GM18873 (cell line): Measurements from ENCODE around the gene KIAA2012.

ENCODE experiments used
- ATAC-seq: cut with Tn5 transposase; IDR thresholded peaks from one replicate; pipeline ENCODE4 v1.9.1; 2021; ENCODE audit warnings: mild to moderate bottlenecking, moderate library complexity, moderate number of reproducible peaks; ENCODE audit not compliant: unreplicated experiment, low FRiP score

Gene KIAA2012

GRCh38 chr2:202074324-202074723 lies 1.3 kb downstream of the KIAA2012 start:
- ATAC-seq: no peak

GRCh38 chr2:202079310-202079709 lies 6.3 kb downstream of the KIAA2012 start:
- no peak for ATAC-seq

- no peak for ATAC-seq
Observed at GRCh38 chr2:202084265-202084664, 11.2 kb downstream of the KIAA2012 start.

- ATAC-seq: no peak
Observed at GRCh38 chr2:202088777-202089176, 15.7 kb downstream of the KIAA2012 start.

- no peak for ATAC-seq
Observed at GRCh38 chr2:202090530-202090929, 17.5 kb downstream of the KIAA2012 start.

GRCh38 chr2:202091476-202091875 lies 18.4 kb downstream of the KIAA2012 start:
- no peak for ATAC-seq

GRCh38 chr2:202094426-202094986 lies 21.5 kb downstream of the KIAA2012 start:
- ATAC-seq: no peak

- no peak for ATAC-seq
Observed at GRCh38 chr2:202095235-202095634, 22.2 kb downstream of the KIAA2012 start.

GRCh38 chr2:202096736-202097135 lies 23.7 kb downstream of the KIAA2012 start:
- ATAC-seq: no peak

- ATAC-seq: no peak
Observed at GRCh38 chr2:202098291-202098690, 25.2 kb downstream of the KIAA2012 start.

- no peak for ATAC-seq
Observed at GRCh38 chr2:202099515-202099914, 26.5 kb downstream of the KIAA2012 start.

- no peak for ATAC-seq
Observed at GRCh38 chr2:202100176-202100575, 27.1 kb downstream of the KIAA2012 start.

GRCh38 chr2:202101026-202101579 lies 28.0 kb downstream of the KIAA2012 start:
- no peak for ATAC-seq

- ATAC-seq: no peak
Observed at GRCh38 chr2:202102425-202103000, 29.5 kb downstream of the KIAA2012 start.

GRCh38 chr2:202104286-202104870 lies 31.3 kb downstream of the KIAA2012 start:
- ATAC-seq: no peak

GRCh38 chr2:202105025-202105424 lies 32.0 kb downstream of the KIAA2012 start:
- ATAC-seq: no peak

- no peak for ATAC-seq
Observed at GRCh38 chr2:202108345-202108744, 35.3 kb downstream of the KIAA2012 start.

- no peak for ATAC-seq
Observed at GRCh38 chr2:202109139-202109736, 36.2 kb downstream of the KIAA2012 start.

GRCh38 chr2:202109737-202110184 lies 36.7 kb downstream of the KIAA2012 start:
- no peak for ATAC-seq

GRCh38 chr2:202110491-202110890 lies 37.4 kb downstream of the KIAA2012 start:
- no peak for ATAC-seq

GRCh38 chr2:202112041-202112440 lies 39.0 kb downstream of the KIAA2012 start:
- ATAC-seq: no peak
